Stimulated activated CD8-positive, alpha-beta memory T cell treated with anti-CD3 and anti-CD28 coated beads, Interleukin-15, amount 100 ng/mL, for 48 hours (primary cell): Measurements from ENCODE around the gene USH1C.

Experiments used
- DNase-seq, 2 donors: peaks; one replicate each; pipeline ENCODE4 v3.0.0-alpha.2; 2020; ENCODE audit warnings: low read depth in 2 of 2

USH1C gene

GRCh38 chr11:17570034-17570433, 25.8 kb upstream of the USH1C start:
- no peak for DNase-seq

GRCh38 chr11:17568944-17569343, 24.7 kb upstream of the USH1C start:
- DNase-seq, result no peak

GRCh38 chr11:17564687-17565042, 20.4 kb upstream of the USH1C start:
- no peak for DNase-seq

- DNase-seq, result no peak
These were observed 19.9 kb upstream of the USH1C start for GRCh38 chr11:17563961-17564686.

- DNase-seq, result no peak
These were observed 19.0 kb upstream of the USH1C start for GRCh38 chr11:17563231-17563646.

GRCh38 chr11:17561526-17561925, 17.3 kb upstream of the USH1C start:
- no peak for DNase-seq

- no peak for DNase-seq
These were observed 16.8 kb upstream of the USH1C start for GRCh38 chr11:17561111-17561415.

GRCh38 chr11:17560281-17561110, 16.3 kb upstream of the USH1C start:
- DNase-seq, result no peak

- no peak for DNase-seq
These were observed 15.3 kb upstream of the USH1C start for GRCh38 chr11:17559341-17560087.

- DNase-seq, result no peak
These were observed 14.7 kb upstream of the USH1C start for GRCh38 chr11:17558916-17559315.

- DNase-seq, result no peak
These were observed 14.0 kb upstream of the USH1C start for GRCh38 chr11:17558025-17558780.

- DNase-seq, result no peak
These were observed 12.8 kb upstream of the USH1C start for GRCh38 chr11:17556999-17557398.

- DNase-seq, result no peak
These were observed 10.3 kb upstream of the USH1C start for GRCh38 chr11:17554487-17554886.

- no peak for DNase-seq
These were observed 9.0 kb upstream of the USH1C start for GRCh38 chr11:17553249-17553546.

GRCh38 chr11:17552392-17553248, 8.4 kb upstream of the USH1C start:
- no peak for DNase-seq

GRCh38 chr11:17552041-17552355, 7.8 kb upstream of the USH1C start:
- DNase-seq, result no peak

- DNase-seq, result no peak
These were observed 7.3 kb upstream of the USH1C start for GRCh38 chr11:17551347-17552040.

- no peak for DNase-seq
These were observed 6.5 kb upstream of the USH1C start for GRCh38 chr11:17550450-17551346.

GRCh38 chr11:17548444-17548843, 4.2 kb upstream of the USH1C start:
- DNase-seq, result no peak

- DNase-seq, result no peak
These were observed 3.7 kb upstream of the USH1C start for GRCh38 chr11:17547932-17548331.
